MM.1S (cell line): ENCODE measurements around the gene MSANTD1.

Experiments
- DNase-seq: peaks from one replicate; pipeline ENCODE4 v3.0.0-alpha.2; 2015
- H2AFZ ChIP-seq: fragments of 300-600 bp; sonication (generic); 2 replicates; pipeline ENCODE4 v1.6.0; 2016; ENCODE audit warnings: antibody characterized with exemption, low read length
- H3F3A ChIP-seq: fragments of 300-600 bp; sonication (generic); 2 replicates; pipeline ENCODE4 v1.6.1; 2016; ENCODE audit warnings: mild to moderate bottlenecking, antibody characterized with exemption, low read length, moderate library complexity, mixed read lengths; ENCODE audit not compliant: insufficient read depth
- H3K27ac ChIP-seq: fragments of 300-600 bp; sonication (generic); 2 replicates; pipeline ENCODE4 v1.5.1; 2016; ENCODE audit warnings: mild to moderate bottlenecking, low read length
- H3K27me3 ChIP-seq: fragments of 300-600 bp; sonication (generic); replicated peaks from 2 replicates; pipeline ENCODE4 v1.6.0; 2016; ENCODE audit warnings: low read length; ENCODE audit not compliant: insufficient read depth
- H3K36me3 ChIP-seq: fragments of 300-600 bp; sonication (generic); replicated peaks from 2 replicates; pipeline ENCODE4 v1.6.1; 2016; ENCODE audit warnings: mild to moderate bottlenecking, low read length, mixed read lengths; ENCODE audit not compliant: insufficient read depth
- H3K4me1 ChIP-seq: fragments of 300-600 bp; sonication (generic); 2 replicates; pipeline ENCODE4 v1.6.1; 2016; ENCODE audit warnings: low read length, mixed read lengths
- H3K4me2 ChIP-seq: fragments of 300-600 bp; sonication (generic); 2 replicates; pipeline ENCODE4 v1.6.0; 2016; ENCODE audit warnings: low read depth, low read length
- H3K4me3 ChIP-seq: fragments of 300-600 bp; sonication (generic); 2 replicates; pipeline ENCODE4 v1.5.1; 2016; ENCODE audit warnings: low read length, mixed read lengths
- H3K79me2 ChIP-seq: fragments of 300-600 bp; sonication (generic); 2 replicates; pipeline ENCODE4 v1.6.1; 2016; ENCODE audit warnings: mixed run types, low read length, mixed read lengths
- H3K9ac ChIP-seq: fragments of 300-600 bp; sonication (generic); 2 replicates; pipeline ENCODE4 v1.6.1; 2016; ENCODE audit warnings: low read length, mixed read lengths
- H3K9me2 ChIP-seq: fragments of 300-600 bp; sonication (generic); replicated peaks from 2 replicates; pipeline ENCODE4 v1.6.1; 2016; ENCODE audit warnings: mild to moderate bottlenecking, low read length, mixed read lengths; ENCODE audit not compliant: insufficient read depth
- H3K9me3 ChIP-seq: fragments of 300-600 bp; sonication (generic); replicated peaks from 2 replicates; pipeline ENCODE4 v1.6.1; 2016; ENCODE audit warnings: mild to moderate bottlenecking, low read length, mixed read lengths; ENCODE audit not compliant: insufficient read depth
- H4K20me1 ChIP-seq: fragments of 300-600 bp; sonication (generic); 2 replicates; pipeline ENCODE4 v1.6.1; 2016; ENCODE audit warnings: mild to moderate bottlenecking, low read length, moderate library complexity, mixed read lengths; ENCODE audit not compliant: insufficient read depth
- EZH2 ChIP-seq: fragments of 300-600 bp; sonication (generic); optimal IDR thresholded peaks from 2 replicates; pipeline ENCODE3; 2017; ENCODE audit warnings: low read depth, mild to moderate bottlenecking, antibody characterized with exemption, low read length, mixed read lengths
- EZH2phosphoT487 ChIP-seq: fragments of 300-600 bp; sonication (generic); IDR thresholded peaks from 2 replicates; pipeline ENCODE4 v1.6.1; 2018; ENCODE audit warnings: antibody characterized with exemption, low read length
- TF ChIP-seq, protein P1 (sequence below): fragments of 300-600 bp; sonication (generic); IDR thresholded peaks from 2 replicates; pipeline ENCODE4 v1.5.1; 2016; ENCODE audit warnings: antibody characterized with exemption, low read length, mixed read lengths

Gene MSANTD1

DNA sequence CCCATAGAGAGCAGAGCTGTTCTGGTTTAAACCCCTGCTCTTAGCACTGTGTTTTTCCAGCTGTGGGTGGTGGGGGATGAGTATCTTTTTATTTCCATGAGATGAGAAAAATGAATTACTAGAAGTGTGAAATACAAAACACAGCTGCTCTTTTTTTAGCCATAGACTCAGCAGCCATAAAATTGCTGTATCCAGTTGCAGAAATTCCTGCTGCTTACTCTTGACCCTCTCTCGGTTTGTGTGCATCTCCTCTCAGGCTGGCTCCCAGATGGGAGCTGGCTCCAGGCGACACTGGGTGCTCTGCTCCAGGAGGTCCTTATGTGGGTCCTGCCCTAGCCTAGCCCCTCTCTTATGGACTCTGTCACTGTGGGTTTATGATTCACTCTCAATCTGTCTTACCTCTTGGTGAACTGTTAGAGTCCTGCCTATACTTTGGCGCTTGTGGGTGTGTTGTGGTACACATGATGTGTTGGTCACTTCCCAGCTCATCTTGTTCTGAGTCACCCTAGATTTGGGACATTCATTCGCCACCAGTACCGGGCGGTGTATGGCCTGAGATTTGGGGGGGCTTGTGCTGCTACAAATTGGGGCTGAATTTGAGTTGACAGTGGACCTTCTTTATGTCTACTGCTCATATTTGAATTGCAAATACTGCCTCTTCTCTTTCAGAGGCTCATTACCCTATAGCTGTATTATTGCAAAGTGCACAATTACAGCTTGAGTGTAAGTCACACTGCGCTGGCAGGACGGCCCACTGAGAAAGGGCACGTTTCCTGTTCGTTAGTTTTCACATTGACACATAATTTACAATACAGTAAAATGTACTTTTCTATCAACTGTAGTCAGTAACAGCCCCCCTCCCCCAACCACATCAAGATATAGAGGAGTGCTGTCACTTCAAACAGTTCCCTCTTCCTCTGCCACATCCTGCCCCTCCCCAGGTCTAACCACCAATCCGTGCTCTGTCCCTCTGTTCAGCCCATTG is 46.9 kb upstream of the MSANTD1 start:
- no peak for DNase-seq
- H3K27ac ChIP-seq = no peak overlapping the region
- no peaks in the 10 kb centered on the region for H3K36me3 ChIP-seq

DNA sequence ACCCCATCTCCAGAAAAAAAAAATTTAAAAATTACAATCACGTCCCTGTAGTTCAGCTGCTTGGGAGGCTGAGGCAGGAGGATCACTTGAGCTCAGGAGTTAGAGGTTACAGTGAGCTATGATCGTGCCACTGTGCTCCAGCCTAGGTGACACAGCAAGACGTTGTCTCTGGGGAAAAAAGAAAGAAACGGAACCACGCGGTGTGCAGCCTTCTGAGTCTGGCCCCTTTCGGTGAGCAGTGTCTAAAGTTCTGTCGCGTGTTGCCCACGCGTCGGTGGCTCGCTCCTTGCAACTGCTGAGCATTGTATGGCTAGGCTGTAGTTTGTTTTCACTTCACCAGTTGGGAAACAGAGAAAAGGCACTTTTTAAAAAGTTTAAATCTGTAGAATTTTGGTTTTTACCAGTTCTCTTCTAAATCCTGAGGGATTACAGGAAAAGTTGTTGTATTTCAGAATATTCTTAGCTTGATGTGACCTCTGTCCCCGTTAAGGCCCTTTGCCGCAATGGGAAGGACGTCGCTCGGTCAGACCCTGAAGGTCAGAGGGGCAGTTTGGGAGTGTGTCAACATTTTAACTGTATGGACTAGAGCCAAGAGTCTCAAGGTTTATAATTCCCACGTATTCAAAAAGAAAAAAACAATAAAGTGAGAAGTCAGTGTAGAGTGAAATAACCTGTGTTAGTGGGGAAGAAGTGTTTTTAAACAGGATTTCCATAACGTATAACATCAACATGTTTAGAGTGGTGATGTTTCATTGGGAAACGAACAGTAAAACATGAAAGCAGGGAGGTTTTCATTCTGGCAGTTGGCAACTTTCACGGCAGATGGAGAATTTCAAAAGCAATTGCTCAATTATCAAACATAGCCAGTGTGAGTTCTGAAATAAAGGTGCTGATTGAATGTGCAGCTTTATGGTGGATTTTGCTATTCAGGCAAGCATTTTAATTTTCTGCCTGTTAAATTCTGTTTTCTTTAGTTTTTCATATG is 45.8 kb upstream of the MSANTD1 start:
- no peaks in the 10 kb centered on the region for H4K20me1 ChIP-seq
- no peak overlapping the region for H3K4me2 ChIP-seq
- no peak overlapping the region for H2AFZ ChIP-seq
- no peak overlapping the region for H3K4me3 ChIP-seq
- H3K9ac ChIP-seq = no peak overlapping the region
- no peaks in the 10 kb centered on the region for H3K9me2 ChIP-seq
- H3K9me3 ChIP-seq = no peaks in the 10 kb centered on the region
- no peaks in the 10 kb centered on the region for H3K4me1 ChIP-seq
- no peaks in the 10 kb centered on the region for H3K27me3 ChIP-seq
- H3F3A ChIP-seq = no peaks in the 10 kb centered on the region
- H3K79me2 ChIP-seq = no peaks in the 10 kb centered on the region
- TF ChIP-seq, protein P1, sequence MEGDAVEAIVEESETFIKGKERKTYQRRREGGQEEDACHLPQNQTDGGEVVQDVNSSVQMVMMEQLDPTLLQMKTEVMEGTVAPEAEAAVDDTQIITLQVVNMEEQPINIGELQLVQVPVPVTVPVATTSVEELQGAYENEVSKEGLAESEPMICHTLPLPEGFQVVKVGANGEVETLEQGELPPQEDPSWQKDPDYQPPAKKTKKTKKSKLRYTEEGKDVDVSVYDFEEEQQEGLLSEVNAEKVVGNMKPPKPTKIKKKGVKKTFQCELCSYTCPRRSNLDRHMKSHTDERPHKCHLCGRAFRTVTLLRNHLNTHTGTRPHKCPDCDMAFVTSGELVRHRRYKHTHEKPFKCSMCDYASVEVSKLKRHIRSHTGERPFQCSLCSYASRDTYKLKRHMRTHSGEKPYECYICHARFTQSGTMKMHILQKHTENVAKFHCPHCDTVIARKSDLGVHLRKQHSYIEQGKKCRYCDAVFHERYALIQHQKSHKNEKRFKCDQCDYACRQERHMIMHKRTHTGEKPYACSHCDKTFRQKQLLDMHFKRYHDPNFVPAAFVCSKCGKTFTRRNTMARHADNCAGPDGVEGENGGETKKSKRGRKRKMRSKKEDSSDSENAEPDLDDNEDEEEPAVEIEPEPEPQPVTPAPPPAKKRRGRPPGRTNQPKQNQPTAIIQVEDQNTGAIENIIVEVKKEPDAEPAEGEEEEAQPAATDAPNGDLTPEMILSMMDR = no peak
- no peak for TF ChIP-seq EZH2
- no peak for TF ChIP-seq EZH2phosphoT487
- no peaks in the 10 kb centered on the region for H3K36me3 ChIP-seq
- no peak overlapping the region for H3K27ac ChIP-seq
- DNase-seq = no peak

More for the DNA sequence above, 46.9 kb upstream of the MSANTD1 start:
- no peaks in the 10 kb centered on the region for H3K79me2 ChIP-seq
- no peak overlapping the region for H3K9ac ChIP-seq
- H3K4me3 ChIP-seq = no peak overlapping the region
- H4K20me1 ChIP-seq = no peaks in the 10 kb centered on the region
- H2AFZ ChIP-seq = no peak overlapping the region
- TF ChIP-seq, protein P1 = no peak
- TF ChIP-seq EZH2 (no peak), EZH2phosphoT487 (no peak)
- no peaks in the 10 kb centered on the region for H3K27me3 ChIP-seq
- no peaks in the 10 kb centered on the region for H3K4me1 ChIP-seq
- H3K9me3 ChIP-seq = no peaks in the 10 kb centered on the region
- no peak overlapping the region for H3K4me2 ChIP-seq
- H3K9me2 ChIP-seq = no peaks in the 10 kb centered on the region
- H3F3A ChIP-seq = no peaks in the 10 kb centered on the region

DNA sequence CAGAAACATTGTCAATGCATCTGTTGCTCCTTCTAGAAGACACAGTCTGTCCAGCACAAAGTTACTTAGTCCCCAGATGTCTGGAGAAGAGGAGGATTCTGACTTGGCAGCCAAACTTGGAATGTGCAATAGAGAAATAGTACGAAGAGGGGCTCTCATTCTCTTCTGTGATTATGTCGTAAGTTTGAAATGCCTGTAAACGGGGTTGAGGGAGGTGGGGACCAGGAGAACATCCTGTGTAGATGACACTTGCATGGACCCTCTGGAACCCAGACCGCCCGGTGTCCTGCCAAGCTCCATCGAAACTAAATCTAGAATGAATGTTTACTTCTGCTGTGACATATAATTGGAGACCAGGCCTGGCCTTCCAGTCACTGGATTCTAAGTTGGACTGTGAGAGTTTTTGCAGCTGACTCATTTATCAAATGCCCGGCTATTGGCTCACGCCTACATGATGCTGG is 45.0 kb upstream of the MSANTD1 start:
- no peaks in the 10 kb centered on the region for H3K4me1 ChIP-seq
- H3K9me2 ChIP-seq = no peaks in the 10 kb centered on the region
- no peaks in the 10 kb centered on the region for H4K20me1 ChIP-seq
- H3K36me3 ChIP-seq = no peaks in the 10 kb centered on the region
- H3F3A ChIP-seq = no peaks in the 10 kb centered on the region
- DNase-seq = no peak
- H3K4me3 ChIP-seq = no peak overlapping the region
- H3K9ac ChIP-seq = no peak overlapping the region
- H3K9me3 ChIP-seq = no peaks in the 10 kb centered on the region
- TF ChIP-seq, protein P1 = no peak
- no peak for TF ChIP-seq EZH2
- no peak for TF ChIP-seq EZH2phosphoT487
- H3K27me3 ChIP-seq = no peaks in the 10 kb centered on the region
- H2AFZ ChIP-seq = no peak overlapping the region
- no peaks in the 10 kb centered on the region for H3K79me2 ChIP-seq
- no peak overlapping the region for H3K4me2 ChIP-seq
- no peak overlapping the region for H3K27ac ChIP-seq
